HepG2 (cell line): Measurements from ENCODE around the gene STUB1. TPM values are rescaled to one million over a fixed set of nuclear protein-coding genes. Genes with fewer than 3 reads are reported as not detected.

Source experiments
- CC2D1A ChIP-seq: sonication (generic); formaldehyde crosslinking; IDR thresholded peaks from 2 replicates; pipeline ENCODE4 v1.8.1; 2023; ENCODE audit warnings: mild to moderate bottlenecking, missing genetic modification reagents
- GABPB1 ChIP-seq: IDR thresholded peaks from 2 replicates; pipeline ENCODE4 v1.6.1; 2016; ENCODE audit warnings: mild to moderate bottlenecking, missing genetic modification reagents, moderate library complexity, missing compliant biosample characterization
- GTF3A ChIP-seq: sonication (generic); formaldehyde crosslinking; conservative IDR thresholded peaks from 2 replicates; pipeline ENCODE4 v1.4.0; 2020; ENCODE audit warnings: mild to moderate bottlenecking, missing genetic modification reagents
- HIVEP1 ChIP-seq: sonication (generic); formaldehyde crosslinking; IDR thresholded peaks from 2 replicates; pipeline ENCODE4 v1.4.0; 2020; ENCODE audit warnings: mild to moderate bottlenecking, missing genetic modification reagents
- NCOR1 ChIP-seq: fragments of 200-600 bp; sonication (generic); IDR thresholded peaks from 2 replicates; pipeline ENCODE4 v1.7.0; 2017; ENCODE audit warnings: antibody characterized with exemption, low read length, borderline replicate concordance
- NFATC3 ChIP-seq: sonication (generic); formaldehyde crosslinking; IDR thresholded peaks from 2 replicates; pipeline ENCODE4 v1.5.1; 2020; ENCODE audit warnings: mild to moderate bottlenecking, missing genetic modification reagents
- NPAS2 ChIP-seq: sonication (generic); formaldehyde crosslinking; IDR thresholded peaks from 2 replicates; pipeline ENCODE4 v1.8.0; 2022; ENCODE audit warnings: mild to moderate bottlenecking, missing genetic modification reagents, borderline replicate concordance
- RXRB ChIP-seq: IDR thresholded peaks from 2 replicates; pipeline ENCODE4 v1.6.1; 2016; ENCODE audit warnings: borderline replicate concordance, missing genetic modification reagents, missing compliant biosample characterization
- SRSF9 ChIP-seq: fragments of 200-400 bp; formaldehyde crosslinking; IDR thresholded peaks from 2 replicates; pipeline ENCODE4 v1.6.1; 2018; ENCODE audit warnings: borderline replicate concordance, mild to moderate bottlenecking, low read depth, low read length; ENCODE audit not compliant: insufficient read depth, poor library complexity, severe bottlenecking
- STAG1 ChIP-seq: sonication (generic); formaldehyde crosslinking; IDR thresholded peaks from 2 replicates; pipeline ENCODE4 v1.4.0; 2020; ENCODE audit warnings: missing genetic modification reagents
- WIZ ChIP-seq: sonication (generic); formaldehyde crosslinking; IDR thresholded peaks from 2 replicates; pipeline ENCODE4 v1.5.1; 2020; ENCODE audit warnings: mild to moderate bottlenecking, missing genetic modification reagents
- ZNF143 ChIP-seq: sonication (generic); formaldehyde crosslinking; IDR thresholded peaks from 2 replicates; pipeline ENCODE4 v1.4.0; 2020; ENCODE audit warnings: missing genetic modification reagents
- ZNF263 ChIP-seq: sonication (generic); formaldehyde crosslinking; IDR thresholded peaks from 2 replicates; pipeline ENCODE4 v1.4.0; 2020; ENCODE audit warnings: missing genetic modification reagents
- ZNF547 ChIP-seq: sonication (generic); formaldehyde crosslinking; IDR thresholded peaks from 2 replicates; pipeline ENCODE4 v1.5.1; 2020; ENCODE audit warnings: mild to moderate bottlenecking, missing genetic modification reagents
- ZNF768 ChIP-seq: sonication (generic); formaldehyde crosslinking; IDR thresholded peaks from 2 replicates; pipeline ENCODE4 v1.4.0; 2020; ENCODE audit warnings: missing genetic modification reagents
- polyA plus RNA-seq, 8 experiments: library from polyadenylated mRNA; depleted of rRNA in 3 of 8; stranded (reverse) in 7 of 8; unstranded in 1 of 8; fragments of >200 nt; fragmentation: Illumina TruSeq in 4 of 8; extraction: Trizol in 4 of 8; gene quantifications; 2 replicates each; pipeline versions ENCODE4 v1.2.1 to v1.2.3, GENCODE V29; 2011 to 2016; ENCODE audit warnings: low read depth in 4 of 8, missing spikeins in 1 of 8, mixed read lengths in 1 of 8; ENCODE audit not compliant: insufficient read depth in 1 of 8
- total RNA-seq, 5 experiments: library from RNA; depleted of rRNA; stranded (reverse); fragments of >200 nt; fragmentation: Illumina TruSeq; extraction: Trizol; gene quantifications; 2 replicates each; pipeline ENCODE4 v1.2.3, GENCODE V29; 2016; ENCODE audit warnings: low read depth in 1 of 5
- TF ChIP-seq, protein P1 (sequence below), 2 experiments: sonication (generic) in 1 of 2; formaldehyde crosslinking in 1 of 2; IDR thresholded peaks; 2 replicates each; pipeline versions ENCODE4 v1.5.1 to v1.6.1; 2011 to 2020; ENCODE audit warnings: borderline replicate concordance in 1 of 2, low read depth in 1 of 2, low read length in 1 of 2, mild to moderate bottlenecking in 1 of 2, missing genetic modification reagents in 1 of 2, moderate library complexity in 1 of 2
- TF ChIP-seq, protein P2 (sequence below): sonication (generic); formaldehyde crosslinking; IDR thresholded peaks from 2 replicates; pipeline ENCODE4 v1.4.0; 2020; ENCODE audit warnings: low read depth, mild to moderate bottlenecking, missing genetic modification reagents
- TF ChIP-seq, protein P3 (sequence below): sonication (generic); formaldehyde crosslinking; IDR thresholded peaks from 2 replicates; pipeline ENCODE4 v1.5.0; 2020; ENCODE audit warnings: mild to moderate bottlenecking, missing genetic modification reagents
- TF ChIP-seq, protein P4 (sequence below): sonication (generic); formaldehyde crosslinking; IDR thresholded peaks from 2 replicates; pipeline ENCODE4 v1.4.0; 2020; ENCODE audit warnings: missing genetic modification reagents, mild to moderate bottlenecking, borderline replicate concordance

STUB1 gene
- total and polyA plus RNA-seq, 2 of the 13 experiments (the other 11 are each of a cell fraction or from before 2014, with no cell fraction given), result 52.9 to 78.2 TPM

DNA sequence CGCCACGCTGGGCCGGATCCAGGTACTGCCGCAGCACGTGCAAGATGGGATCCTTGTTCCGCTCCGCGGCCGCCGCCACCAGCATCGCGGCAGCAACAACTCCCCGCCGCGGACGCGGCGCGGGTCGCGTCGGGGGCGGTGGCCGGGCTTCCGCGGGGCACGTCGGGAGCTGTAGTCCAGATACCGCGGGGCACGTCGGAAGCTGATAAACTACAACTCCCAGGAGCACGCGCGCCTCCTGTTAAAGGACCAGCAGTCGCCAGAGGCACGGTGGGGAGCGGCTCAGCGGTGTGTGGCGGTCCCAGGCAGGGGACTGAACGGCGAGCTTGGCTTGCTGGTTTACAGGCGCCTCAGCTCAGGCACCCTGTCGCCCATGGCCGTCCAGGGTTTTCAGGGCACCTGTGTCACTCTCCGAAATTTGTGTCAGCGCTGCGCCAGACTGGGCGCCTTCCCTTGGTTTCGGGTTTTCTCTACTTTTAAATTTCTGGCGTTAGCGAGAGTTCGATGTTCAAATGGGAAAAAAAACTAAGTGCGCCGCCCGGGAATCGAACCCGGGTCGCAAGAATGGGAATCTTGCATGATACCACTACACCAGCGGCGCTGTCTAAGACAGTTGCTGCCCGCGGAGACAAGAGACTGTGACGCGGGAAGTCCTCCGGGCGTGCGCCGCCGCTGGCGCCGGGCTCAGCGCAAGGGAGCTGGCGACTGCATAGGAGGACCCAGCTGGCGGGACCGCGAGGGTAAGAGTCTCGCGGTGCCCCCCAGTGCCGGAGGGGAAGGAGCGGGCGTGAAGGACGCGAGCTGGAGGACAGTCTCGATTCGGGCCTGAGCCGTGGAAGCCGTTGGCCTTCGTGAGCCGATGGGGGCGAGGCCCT, 43.8 kb upstream of the STUB1 start, which contains the start of gene METTL26 (continued):
- TF ChIP-seq RXRB (CRISPR knock-in tag), result 0 out of 2 replicates have a peak, but pooled peaks have one; percentile 28
- TF ChIP-seq ZNF547 (CRISPR knock-in tag), result 0 out of 2 replicates have a peak, but pooled peaks have one; percentile 11
- TF ChIP-seq, protein P1, sequence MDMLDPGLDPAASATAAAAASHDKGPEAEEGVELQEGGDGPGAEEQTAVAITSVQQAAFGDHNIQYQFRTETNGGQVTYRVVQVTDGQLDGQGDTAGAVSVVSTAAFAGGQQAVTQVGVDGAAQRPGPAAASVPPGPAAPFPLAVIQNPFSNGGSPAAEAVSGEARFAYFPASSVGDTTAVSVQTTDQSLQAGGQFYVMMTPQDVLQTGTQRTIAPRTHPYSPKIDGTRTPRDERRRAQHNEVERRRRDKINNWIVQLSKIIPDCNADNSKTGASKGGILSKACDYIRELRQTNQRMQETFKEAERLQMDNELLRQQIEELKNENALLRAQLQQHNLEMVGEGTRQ (IDR thresholded peaks at IDR 0.05; ENCODE audit: low read depth, low read length), result no peak
- TF ChIP-seq, protein P1 (CRISPR knock-in tag; IDR thresholded peaks at IDR 0.05; ENCODE audit: borderline replicate concordance), result no peak
- no peak for TF ChIP-seq GTF3A (CRISPR knock-in tag)
- TF ChIP-seq SRSF9, result no peak
- no peak for TF ChIP-seq HIVEP1
- TF ChIP-seq NFATC3 (CRISPR knock-in tag), result 0 out of 2 replicates have a peak, but pooled peaks have one; percentile 78
- TF ChIP-seq NPAS2 (CRISPR knock-in tag), result no peak
- peak; percentile 19 for TF ChIP-seq ZNF263 (CRISPR knock-in tag)
- 0 out of 2 replicates have a peak, but pooled peaks have one; percentile 16 for TF ChIP-seq CC2D1A
- peak; percentile 39; the same call in 1 of the 2 replicates for TF ChIP-seq ZNF768 (CRISPR knock-in tag)
- TF ChIP-seq ZNF143 (CRISPR knock-in tag), result peak; percentile 99
- TF ChIP-seq, protein P2, sequence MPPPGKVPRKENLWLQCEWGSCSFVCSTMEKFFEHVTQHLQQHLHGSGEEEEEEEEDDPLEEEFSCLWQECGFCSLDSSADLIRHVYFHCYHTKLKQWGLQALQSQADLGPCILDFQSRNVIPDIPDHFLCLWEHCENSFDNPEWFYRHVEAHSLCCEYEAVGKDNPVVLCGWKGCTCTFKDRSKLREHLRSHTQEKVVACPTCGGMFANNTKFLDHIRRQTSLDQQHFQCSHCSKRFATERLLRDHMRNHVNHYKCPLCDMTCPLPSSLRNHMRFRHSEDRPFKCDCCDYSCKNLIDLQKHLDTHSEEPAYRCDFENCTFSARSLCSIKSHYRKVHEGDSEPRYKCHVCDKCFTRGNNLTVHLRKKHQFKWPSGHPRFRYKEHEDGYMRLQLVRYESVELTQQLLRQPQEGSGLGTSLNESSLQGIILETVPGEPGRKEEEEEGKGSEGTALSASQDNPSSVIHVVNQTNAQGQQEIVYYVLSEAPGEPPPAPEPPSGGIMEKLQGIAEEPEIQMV (CRISPR knock-in tag), result peak; percentile 99
- TF ChIP-seq WIZ (CRISPR knock-in tag), result 0 out of 2 replicates have a peak, but pooled peaks have one; percentile 1
- TF ChIP-seq, protein P3, sequence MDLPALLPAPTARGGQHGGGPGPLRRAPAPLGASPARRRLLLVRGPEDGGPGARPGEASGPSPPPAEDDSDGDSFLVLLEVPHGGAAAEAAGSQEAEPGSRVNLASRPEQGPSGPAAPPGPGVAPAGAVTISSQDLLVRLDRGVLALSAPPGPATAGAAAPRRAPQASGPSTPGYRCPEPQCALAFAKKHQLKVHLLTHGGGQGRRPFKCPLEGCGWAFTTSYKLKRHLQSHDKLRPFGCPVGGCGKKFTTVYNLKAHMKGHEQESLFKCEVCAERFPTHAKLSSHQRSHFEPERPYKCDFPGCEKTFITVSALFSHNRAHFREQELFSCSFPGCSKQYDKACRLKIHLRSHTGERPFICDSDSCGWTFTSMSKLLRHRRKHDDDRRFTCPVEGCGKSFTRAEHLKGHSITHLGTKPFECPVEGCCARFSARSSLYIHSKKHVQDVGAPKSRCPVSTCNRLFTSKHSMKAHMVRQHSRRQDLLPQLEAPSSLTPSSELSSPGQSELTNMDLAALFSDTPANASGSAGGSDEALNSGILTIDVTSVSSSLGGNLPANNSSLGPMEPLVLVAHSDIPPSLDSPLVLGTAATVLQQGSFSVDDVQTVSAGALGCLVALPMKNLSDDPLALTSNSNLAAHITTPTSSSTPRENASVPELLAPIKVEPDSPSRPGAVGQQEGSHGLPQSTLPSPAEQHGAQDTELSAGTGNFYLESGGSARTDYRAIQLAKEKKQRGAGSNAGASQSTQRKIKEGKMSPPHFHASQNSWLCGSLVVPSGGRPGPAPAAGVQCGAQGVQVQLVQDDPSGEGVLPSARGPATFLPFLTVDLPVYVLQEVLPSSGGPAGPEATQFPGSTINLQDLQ (CRISPR knock-in tag), result no peak
- TF ChIP-seq GABPB1 (CRISPR knock-in tag), result peak; percentile 89
- TF ChIP-seq NCOR1, result peak; percentile 68
- no peak for TF ChIP-seq STAG1
- TF ChIP-seq, protein P4, sequence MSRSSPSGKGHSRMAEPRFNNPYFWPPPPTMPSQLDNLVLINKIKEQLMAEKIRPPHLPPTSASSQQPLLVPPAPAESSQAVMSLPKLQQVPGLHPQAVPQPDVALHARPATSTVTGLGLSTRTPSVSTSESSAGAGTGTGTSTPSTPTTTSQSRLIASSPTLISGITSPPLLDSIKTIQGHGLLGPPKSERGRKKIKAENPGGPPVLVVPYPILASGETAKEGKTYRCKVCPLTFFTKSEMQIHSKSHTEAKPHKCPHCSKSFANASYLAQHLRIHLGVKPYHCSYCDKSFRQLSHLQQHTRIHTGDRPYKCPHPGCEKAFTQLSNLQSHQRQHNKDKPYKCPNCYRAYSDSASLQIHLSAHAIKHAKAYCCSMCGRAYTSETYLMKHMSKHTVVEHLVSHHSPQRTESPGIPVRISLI (CRISPR knock-in tag), result peak; percentile 66; the same call in 1 of the 2 replicates
